HEK293 (cell line): ENCODE data around the gene BTNL9.
A peak's percentile ranks its signal among the peaks of the same experiment; 100 is the strongest.

ENCODE experiments used
- BCL11B ChIP-seq: fragments of 450-650 bp; formaldehyde crosslinking; IDR thresholded peaks from 2 replicates; pipeline ENCODE4 v1.5.1; 2016; ENCODE audit warnings: low read depth, missing biosample characterization, missing genetic modification characterization
- FEZF1 ChIP-seq: fragments of 450-650 bp; formaldehyde crosslinking; IDR thresholded peaks from 2 replicates; pipeline ENCODE4 v1.5.1; 2016; ENCODE audit warnings: missing biosample characterization, missing genetic modification characterization
- KLF7 ChIP-seq: fragments of 450-650 bp; formaldehyde crosslinking; IDR thresholded peaks from 2 replicates; pipeline ENCODE4 v1.5.1; 2016; ENCODE audit warnings: missing biosample characterization, missing genetic modification characterization, borderline replicate concordance
- RBAK ChIP-seq: fragments of 450-650 bp; formaldehyde crosslinking; IDR thresholded peaks from 2 replicates; pipeline ENCODE4 v1.5.1; 2016; ENCODE audit warnings: missing biosample characterization, missing genetic modification characterization
- SETDB1 ChIP-seq: IDR thresholded peaks from one replicate; pipeline ENCODE4 v1.6.1; 2017; ENCODE audit warnings: mild to moderate bottlenecking, low read length, moderate library complexity, mixed read lengths; ENCODE audit not compliant: insufficient read length
- SP3 ChIP-seq: fragments of 450-650 bp; formaldehyde crosslinking; IDR thresholded peaks from 2 replicates; pipeline ENCODE4 v1.5.1; 2016; ENCODE audit warnings: missing biosample characterization, missing genetic modification characterization
- ZBTB8A ChIP-seq: fragments of 450-650 bp; formaldehyde crosslinking; IDR thresholded peaks from 2 replicates; pipeline ENCODE4 v1.5.1; 2016; ENCODE audit warnings: missing biosample characterization, missing genetic modification characterization
- ZEB2 ChIP-seq: fragments of 450-650 bp; formaldehyde crosslinking; IDR thresholded peaks from 2 replicates; pipeline ENCODE4 v1.5.1; 2016; ENCODE audit warnings: missing biosample characterization, missing genetic modification characterization
- ZNF138 ChIP-seq: fragments of 450-650 bp; formaldehyde crosslinking; IDR thresholded peaks from 2 replicates; pipeline ENCODE4 v1.5.1; 2016; ENCODE audit warnings: missing biosample characterization, missing genetic modification characterization, borderline replicate concordance
- ZNF146 ChIP-seq: fragments of 450-650 bp; formaldehyde crosslinking; IDR thresholded peaks from 2 replicates; pipeline ENCODE4 v1.5.1; 2016; ENCODE audit warnings: missing biosample characterization, missing genetic modification characterization
- ZNF16 ChIP-seq: fragments of 450-650 bp; formaldehyde crosslinking; IDR thresholded peaks from 2 replicates; pipeline ENCODE4 v1.5.1; 2016; ENCODE audit warnings: low read depth, missing biosample characterization, missing genetic modification characterization
- ZNF175 ChIP-seq: fragments of 450-650 bp; formaldehyde crosslinking; IDR thresholded peaks from 2 replicates; pipeline ENCODE4 v1.5.1; 2016; ENCODE audit warnings: missing biosample characterization, missing genetic modification characterization
- ZNF214 ChIP-seq: fragments of 450-650 bp; formaldehyde crosslinking; IDR thresholded peaks from 2 replicates; pipeline ENCODE4 v1.5.1; 2017; ENCODE audit warnings: missing biosample characterization, mild to moderate bottlenecking, missing genetic modification characterization, borderline replicate concordance
- ZNF223 ChIP-seq: fragments of 450-650 bp; formaldehyde crosslinking; IDR thresholded peaks from 2 replicates; pipeline ENCODE4 v1.5.1; 2016; ENCODE audit warnings: missing biosample characterization, missing genetic modification characterization
- ZNF366 ChIP-seq: fragments of 450-650 bp; formaldehyde crosslinking; conservative IDR thresholded peaks from 2 replicates; pipeline ENCODE4 v1.5.1; 2016; ENCODE audit warnings: missing biosample characterization, missing genetic modification characterization
- ZNF433 ChIP-seq: fragments of 450-650 bp; formaldehyde crosslinking; IDR thresholded peaks from 2 replicates; pipeline ENCODE4 v1.5.1; 2016; ENCODE audit warnings: missing biosample characterization, missing genetic modification characterization, low read depth
- ZNF48 ChIP-seq: fragments of 450-650 bp; formaldehyde crosslinking; IDR thresholded peaks from 2 replicates; pipeline ENCODE4 v1.5.1; 2016; ENCODE audit warnings: missing biosample characterization, missing genetic modification characterization
- ZNF585B ChIP-seq: fragments of 450-650 bp; formaldehyde crosslinking; IDR thresholded peaks from 2 replicates; pipeline ENCODE4 v1.5.1; 2016; ENCODE audit warnings: missing biosample characterization, missing genetic modification characterization
- ZNF701 ChIP-seq: fragments of 450-650 bp; formaldehyde crosslinking; IDR thresholded peaks from 2 replicates; pipeline ENCODE4 v1.5.1; 2016; ENCODE audit warnings: missing biosample characterization, missing genetic modification characterization
- ZNF768 ChIP-seq: fragments of 450-650 bp; formaldehyde crosslinking; IDR thresholded peaks from 2 replicates; pipeline ENCODE4 v1.5.1; 2018; ENCODE audit warnings: missing biosample characterization, mild to moderate bottlenecking, missing genetic modification characterization
- TF ChIP-seq, protein P1 (sequence below): fragments of 450-650 bp; formaldehyde crosslinking; IDR thresholded peaks from 2 replicates; pipeline ENCODE4 v1.5.1; 2016; ENCODE audit warnings: missing biosample characterization, missing genetic modification characterization, low read depth
- TF ChIP-seq, protein P2 (sequence below): fragments of 450-650 bp; formaldehyde crosslinking; IDR thresholded peaks from 2 replicates; pipeline ENCODE4 v1.5.1; 2016; ENCODE audit warnings: missing biosample characterization, missing genetic modification characterization, borderline replicate concordance
- TF ChIP-seq, protein P3 (sequence below): fragments of 450-650 bp; formaldehyde crosslinking; IDR thresholded peaks from 2 replicates; pipeline ENCODE4 v1.5.1; 2016; ENCODE audit warnings: missing biosample characterization, missing genetic modification characterization
- TF ChIP-seq, protein P4 (sequence below): fragments of 450-650 bp; formaldehyde crosslinking; IDR thresholded peaks from 2 replicates; pipeline ENCODE4 v1.5.1; 2016; ENCODE audit warnings: missing biosample characterization, missing genetic modification characterization
- TF ChIP-seq, protein P5 (sequence below): fragments of 450-650 bp; formaldehyde crosslinking; IDR thresholded peaks from 2 replicates; pipeline ENCODE4 v1.5.1; 2017; ENCODE audit warnings: missing biosample characterization, missing genetic modification characterization
- TF ChIP-seq, protein P6 (sequence below): fragments of 450-650 bp; formaldehyde crosslinking; IDR thresholded peaks from 2 replicates; pipeline ENCODE4 v1.5.1; 2016; ENCODE audit warnings: missing biosample characterization, missing genetic modification characterization

The BTNL9 gene

DNA sequence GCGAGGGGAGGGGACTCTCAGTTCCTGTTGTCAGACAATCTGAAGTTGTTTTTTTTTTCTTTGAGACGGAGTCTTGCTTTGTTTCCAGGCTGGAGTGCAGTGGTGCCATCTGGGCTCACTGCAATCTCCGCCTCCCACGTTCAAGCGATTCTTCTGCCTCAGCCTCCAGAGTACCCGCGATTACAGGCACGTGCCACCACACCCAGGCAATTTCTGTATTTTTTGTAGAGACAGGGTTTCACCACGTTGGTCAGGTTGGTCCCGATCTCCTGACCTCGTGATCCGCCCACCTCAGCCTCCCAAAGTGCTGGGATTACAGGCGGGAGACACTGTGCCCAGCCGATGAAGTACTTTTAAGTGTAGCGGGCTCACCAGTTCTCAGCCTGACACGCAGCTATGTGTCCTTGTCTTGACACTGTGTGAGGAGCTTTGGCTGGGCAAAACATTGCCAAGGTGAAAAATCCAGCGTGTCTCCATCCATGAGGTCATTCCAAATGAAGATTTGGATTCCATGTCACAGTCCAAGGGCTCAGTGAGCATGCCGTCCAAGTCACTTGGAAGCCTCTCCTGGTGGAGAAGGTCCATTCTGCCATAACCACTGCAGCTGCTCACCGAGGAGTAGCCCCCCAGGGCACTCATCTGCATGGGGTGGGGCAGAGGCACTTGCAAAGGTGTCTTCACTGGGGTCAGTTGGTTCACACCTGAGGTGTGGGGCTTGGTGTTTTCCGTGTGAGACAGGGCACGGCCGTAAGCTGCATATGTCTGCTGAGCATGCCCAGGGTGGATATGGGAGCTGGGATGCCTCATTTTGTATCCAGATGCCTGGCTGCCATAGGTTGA lies 58.9 kb downstream of the BTNL9 start (continued):
- TF ChIP-seq, protein P1, sequence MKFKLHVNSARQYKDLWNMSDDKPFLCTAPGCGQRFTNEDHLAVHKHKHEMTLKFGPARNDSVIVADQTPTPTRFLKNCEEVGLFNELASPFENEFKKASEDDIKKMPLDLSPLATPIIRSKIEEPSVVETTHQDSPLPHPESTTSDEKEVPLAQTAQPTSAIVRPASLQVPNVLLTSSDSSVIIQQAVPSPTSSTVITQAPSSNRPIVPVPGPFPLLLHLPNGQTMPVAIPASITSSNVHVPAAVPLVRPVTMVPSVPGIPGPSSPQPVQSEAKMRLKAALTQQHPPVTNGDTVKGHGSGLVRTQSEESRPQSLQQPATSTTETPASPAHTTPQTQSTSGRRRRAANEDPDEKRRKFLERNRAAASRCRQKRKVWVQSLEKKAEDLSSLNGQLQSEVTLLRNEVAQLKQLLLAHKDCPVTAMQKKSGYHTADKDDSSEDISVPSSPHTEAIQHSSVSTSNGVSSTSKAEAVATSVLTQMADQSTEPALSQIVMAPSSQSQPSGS (tag by site-specific recombination), result peak; percentile 74; the same call in 1 of the 2 replicates
- TF ChIP-seq ZNF701 (tag by site-specific recombination) (no peak), ZNF146 (tag by site-specific recombination) (no peak), ZNF214 (tag by site-specific recombination) (no peak), ZEB2 (tag by site-specific recombination) (peak; percentile 76; the same call in 1 of the 2 replicates), ZNF366 (tag by site-specific recombination) (peak; percentile 45), ZNF48 (no peak), ZNF585B (tag by site-specific recombination) (no peak), SP3 (tag by site-specific recombination) (peak; percentile 60; the same call in 1 of the 2 replicates), ZNF175 (tag by site-specific recombination) (no peak), ZNF433 (no peak), ZNF16 (tag by site-specific recombination) (no peak), SETDB1 (no peak), FEZF1 (no peak), BCL11B (tag by site-specific recombination) (peak; percentile 72; the same call in 1 of the 2 replicates), RBAK (tag by site-specific recombination) (no peak), ZNF138 (tag by site-specific recombination) (no peak), ZNF768 (tag by site-specific recombination) (no peak), KLF7 (peak; percentile 92; the same call in 1 of the 2 replicates), ZNF223 (no peak), ZBTB8A (tag by site-specific recombination) (peak; percentile 87)
- TF ChIP-seq, protein P2, sequence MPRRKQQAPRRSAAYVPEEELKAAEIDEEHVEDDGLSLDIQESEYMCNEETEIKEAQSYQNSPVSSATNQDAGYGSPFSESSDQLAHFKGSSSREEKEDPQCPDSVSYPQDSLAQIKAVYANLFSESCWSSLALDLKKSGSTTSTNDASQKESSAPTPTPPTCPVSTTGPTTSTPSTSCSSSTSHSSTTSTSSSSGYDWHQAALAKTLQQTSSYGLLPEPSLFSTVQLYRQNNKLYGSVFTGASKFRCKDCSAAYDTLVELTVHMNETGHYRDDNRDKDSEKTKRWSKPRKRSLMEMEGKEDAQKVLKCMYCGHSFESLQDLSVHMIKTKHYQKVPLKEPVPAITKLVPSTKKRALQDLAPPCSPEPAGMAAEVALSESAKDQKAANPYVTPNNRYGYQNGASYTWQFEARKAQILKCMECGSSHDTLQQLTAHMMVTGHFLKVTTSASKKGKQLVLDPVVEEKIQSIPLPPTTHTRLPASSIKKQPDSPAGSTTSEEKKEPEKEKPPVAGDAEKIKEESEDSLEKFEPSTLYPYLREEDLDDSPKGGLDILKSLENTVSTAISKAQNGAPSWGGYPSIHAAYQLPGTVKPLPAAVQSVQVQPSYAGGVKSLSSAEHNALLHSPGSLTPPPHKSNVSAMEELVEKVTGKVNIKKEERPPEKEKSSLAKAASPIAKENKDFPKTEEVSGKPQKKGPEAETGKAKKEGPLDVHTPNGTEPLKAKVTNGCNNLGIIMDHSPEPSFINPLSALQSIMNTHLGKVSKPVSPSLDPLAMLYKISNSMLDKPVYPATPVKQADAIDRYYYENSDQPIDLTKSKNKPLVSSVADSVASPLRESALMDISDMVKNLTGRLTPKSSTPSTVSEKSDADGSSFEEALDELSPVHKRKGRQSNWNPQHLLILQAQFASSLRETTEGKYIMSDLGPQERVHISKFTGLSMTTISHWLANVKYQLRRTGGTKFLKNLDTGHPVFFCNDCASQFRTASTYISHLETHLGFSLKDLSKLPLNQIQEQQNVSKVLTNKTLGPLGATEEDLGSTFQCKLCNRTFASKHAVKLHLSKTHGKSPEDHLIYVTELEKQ (tag by site-specific recombination), result no peak
- TF ChIP-seq, protein P3, sequence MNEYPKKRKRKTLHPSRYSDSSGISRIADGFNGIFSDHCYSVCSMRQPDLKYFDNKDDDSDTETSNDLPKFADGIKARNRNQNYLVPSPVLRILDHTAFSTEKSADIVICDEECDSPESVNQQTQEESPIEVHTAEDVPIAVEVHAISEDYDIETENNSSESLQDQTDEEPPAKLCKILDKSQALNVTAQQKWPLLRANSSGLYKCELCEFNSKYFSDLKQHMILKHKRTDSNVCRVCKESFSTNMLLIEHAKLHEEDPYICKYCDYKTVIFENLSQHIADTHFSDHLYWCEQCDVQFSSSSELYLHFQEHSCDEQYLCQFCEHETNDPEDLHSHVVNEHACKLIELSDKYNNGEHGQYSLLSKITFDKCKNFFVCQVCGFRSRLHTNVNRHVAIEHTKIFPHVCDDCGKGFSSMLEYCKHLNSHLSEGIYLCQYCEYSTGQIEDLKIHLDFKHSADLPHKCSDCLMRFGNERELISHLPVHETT, result no peak
- TF ChIP-seq, protein P4, sequence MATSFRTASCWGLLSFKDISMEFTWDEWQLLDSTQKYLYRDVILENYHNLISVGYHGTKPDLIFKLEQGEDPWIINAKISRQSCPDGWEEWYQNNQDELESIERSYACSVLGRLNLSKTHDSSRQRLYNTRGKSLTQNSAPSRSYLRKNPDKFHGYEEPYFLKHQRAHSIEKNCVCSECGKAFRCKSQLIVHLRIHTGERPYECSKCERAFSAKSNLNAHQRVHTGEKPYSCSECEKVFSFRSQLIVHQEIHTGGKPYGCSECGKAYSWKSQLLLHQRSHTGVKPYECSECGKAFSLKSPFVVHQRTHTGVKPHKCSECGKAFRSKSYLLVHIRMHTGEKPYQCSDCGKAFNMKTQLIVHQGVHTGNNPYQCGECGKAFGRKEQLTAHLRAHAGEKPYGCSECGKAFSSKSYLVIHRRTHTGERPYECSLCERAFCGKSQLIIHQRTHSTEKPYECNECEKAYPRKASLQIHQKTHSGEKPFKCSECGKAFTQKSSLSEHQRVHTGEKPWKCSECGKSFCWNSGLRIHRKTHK (tag by site-specific recombination), result no peak
- TF ChIP-seq, protein P5, sequence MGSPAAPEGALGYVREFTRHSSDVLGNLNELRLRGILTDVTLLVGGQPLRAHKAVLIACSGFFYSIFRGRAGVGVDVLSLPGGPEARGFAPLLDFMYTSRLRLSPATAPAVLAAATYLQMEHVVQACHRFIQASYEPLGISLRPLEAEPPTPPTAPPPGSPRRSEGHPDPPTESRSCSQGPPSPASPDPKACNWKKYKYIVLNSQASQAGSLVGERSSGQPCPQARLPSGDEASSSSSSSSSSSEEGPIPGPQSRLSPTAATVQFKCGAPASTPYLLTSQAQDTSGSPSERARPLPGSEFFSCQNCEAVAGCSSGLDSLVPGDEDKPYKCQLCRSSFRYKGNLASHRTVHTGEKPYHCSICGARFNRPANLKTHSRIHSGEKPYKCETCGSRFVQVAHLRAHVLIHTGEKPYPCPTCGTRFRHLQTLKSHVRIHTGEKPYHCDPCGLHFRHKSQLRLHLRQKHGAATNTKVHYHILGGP (tag by site-specific recombination), result no peak
- TF ChIP-seq, protein P6, sequence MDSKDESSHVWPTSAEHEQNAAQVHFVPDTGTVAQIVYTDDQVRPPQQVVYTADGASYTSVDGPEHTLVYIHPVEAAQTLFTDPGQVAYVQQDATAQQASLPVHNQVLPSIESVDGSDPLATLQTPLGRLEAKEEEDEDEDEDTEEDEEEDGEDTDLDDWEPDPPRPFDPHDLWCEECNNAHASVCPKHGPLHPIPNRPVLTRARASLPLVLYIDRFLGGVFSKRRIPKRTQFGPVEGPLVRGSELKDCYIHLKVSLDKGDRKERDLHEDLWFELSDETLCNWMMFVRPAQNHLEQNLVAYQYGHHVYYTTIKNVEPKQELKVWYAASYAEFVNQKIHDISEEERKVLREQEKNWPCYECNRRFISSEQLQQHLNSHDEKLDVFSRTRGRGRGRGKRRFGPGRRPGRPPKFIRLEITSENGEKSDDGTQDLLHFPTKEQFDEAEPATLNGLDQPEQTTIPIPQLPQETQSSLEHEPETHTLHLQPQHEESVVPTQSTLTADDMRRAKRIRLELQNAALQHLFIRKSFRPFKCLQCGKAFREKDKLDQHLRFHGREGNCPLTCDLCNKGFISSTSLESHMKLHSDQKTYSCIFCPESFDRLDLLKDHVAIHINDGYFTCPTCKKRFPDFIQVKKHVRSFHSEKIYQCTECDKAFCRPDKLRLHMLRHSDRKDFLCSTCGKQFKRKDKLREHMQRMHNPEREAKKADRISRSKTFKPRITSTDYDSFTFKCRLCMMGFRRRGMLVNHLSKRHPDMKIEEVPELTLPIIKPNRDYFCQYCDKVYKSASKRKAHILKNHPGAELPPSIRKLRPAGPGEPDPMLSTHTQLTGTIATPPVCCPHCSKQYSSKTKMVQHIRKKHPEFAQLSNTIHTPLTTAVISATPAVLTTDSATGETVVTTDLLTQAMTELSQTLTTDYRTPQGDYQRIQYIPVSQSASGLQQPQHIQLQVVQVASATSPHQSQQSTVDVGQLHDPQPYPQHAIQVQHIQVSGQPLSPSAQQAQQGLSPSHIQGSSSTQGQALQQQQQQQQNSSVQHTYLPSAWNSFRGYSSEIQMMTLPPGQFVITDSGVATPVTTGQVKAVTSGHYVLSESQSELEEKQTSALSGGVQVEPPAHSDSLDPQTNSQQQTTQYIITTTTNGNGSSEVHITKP, result 0 out of 2 replicates have a peak, but pooled peaks have one; percentile 11
